ENCODE results near the gene SLC27A1. TPM values are rescaled to one million over a fixed set of nuclear protein-coding genes. Genes with fewer than 3 reads are reported as not detected.

SLC27A1 gene
- total and polyA plus RNA-seq, 9 of the 15 experiments (the other 6 are each of a cell fraction or from before 2014, with no cell fraction given) = 0.06 to 3.0 (median 1.1) TPM

- Histone ChIP-seq H3K9me3 (replicated peaks; ENCODE audit: control insufficient read depth, insufficient read depth, low read depth, low read length) (no peaks in the 10 kb centered on the region), H3K9ac (ENCODE audit: insufficient read depth in 1 of 2, low read depth in 2 of 2, low read length in 2 of 2) (peak overlapping the region; percentile 97 to 98), H3K36me3 (ENCODE audit: control insufficient read depth, insufficient read depth, low read length) (peaks cover 7% of the 10 kb centered on the region; the same call in 2 of the 3 replicates), H2AFZ (ENCODE audit: low read depth, low read length) (peak overlapping the region; percentile 91), H4K20me1 (replicated peaks; ENCODE audit: control insufficient read depth, insufficient read depth, low read length) (no peaks in the 10 kb centered on the region; the same call in 1 of the 2 replicates), H3K4me3 (peak overlapping the region; percentile 83), H3K4me1 (replicated peaks in 1 of 2; ENCODE audit: control insufficient read depth in 2 of 2, insufficient read depth in 2 of 2, low read length in 2 of 2) (peaks cover 22 to 44% of the 10 kb centered on the region in 2 experiments), H3K27ac (ENCODE audit: extremely low read depth, low read depth, low read length) (peak overlapping the region; percentile 97), H3K9me1 (ENCODE audit: control insufficient read depth, insufficient read depth, low read length) (no peaks in the 10 kb centered on the region), H3K79me2 (ENCODE audit: control insufficient read depth, insufficient read depth, low read length) (peaks cover 51% of the 10 kb centered on the region), H3K27me3 (ENCODE audit: control insufficient read depth in 2 of 2, insufficient read depth in 2 of 2, low read length in 2 of 2) (no peaks in the 10 kb centered on the region), H3K4me2 (ENCODE audit: insufficient read depth, low read length) (peak overlapping the region; percentile 97)
- DNase-seq (ENCODE audit: extremely low read depth in 1 of 4, low spot score in 3 of 4) (peak in 1 of 4 experiments; percentile 31), FAIRE-seq (no peak), ATAC-seq (peak; percentile 13)
- intact Hi-C loops (cut with micrococcal nuclease) = no loop called here
- 9% methylated on average over 13 of the region's 13 CpGs for WGBS (ENCODE audit: insufficient coverage, low coverage, missing lambda C conversion rate)
- no TSS peak for BruUV-seq (replicated peaks)
- ChIA-PET POLR2A (interaction anchor here (1.0 to 4.2 kb wide), 2 partner anchors 13 to 349 kb away, joined by 5 to 25 read pairs; partner anchors contain the start of gene RPL18A), CTCF (ENCODE audit: low intra/inter-chr PET ratio) (interaction anchor here (0.7 kb wide), 1 partner anchor 57 kb away, joined by 3 read pairs; no protein-coding TSS in a partner anchor)
- in situ Hi-C loops (cut with MboI) = no loop called here
- TF ChIP-seq SPI1 (IDR thresholded peaks at IDR 0.05; ENCODE audit: borderline replicate concordance, low read depth, low read length) = no peak
- no peak for TF ChIP-seq GTF2A2 (tag; IDR thresholded peaks at IDR 0.05)
- TF ChIP-seq ETV5 (CRISPR knock-in tag; IDR thresholded peaks at IDR 0.05; ENCODE audit: low read depth) = no peak
- peak; percentile 90 for TF ChIP-seq ZNF121 (CRISPR knock-in tag; conservative IDR thresholded peaks at IDR 0.05)
- no peak for TF ChIP-seq FOXA3 (CRISPR knock-in tag; conservative IDR thresholded peaks at IDR 0.05 in 1 of 2, IDR thresholded peaks at IDR 0.05 in 1 of 2)
- no peak for TF ChIP-seq ZNF324 (CRISPR knock-in tag; IDR thresholded peaks at IDR 0.05)
- TF ChIP-seq, protein P1, sequence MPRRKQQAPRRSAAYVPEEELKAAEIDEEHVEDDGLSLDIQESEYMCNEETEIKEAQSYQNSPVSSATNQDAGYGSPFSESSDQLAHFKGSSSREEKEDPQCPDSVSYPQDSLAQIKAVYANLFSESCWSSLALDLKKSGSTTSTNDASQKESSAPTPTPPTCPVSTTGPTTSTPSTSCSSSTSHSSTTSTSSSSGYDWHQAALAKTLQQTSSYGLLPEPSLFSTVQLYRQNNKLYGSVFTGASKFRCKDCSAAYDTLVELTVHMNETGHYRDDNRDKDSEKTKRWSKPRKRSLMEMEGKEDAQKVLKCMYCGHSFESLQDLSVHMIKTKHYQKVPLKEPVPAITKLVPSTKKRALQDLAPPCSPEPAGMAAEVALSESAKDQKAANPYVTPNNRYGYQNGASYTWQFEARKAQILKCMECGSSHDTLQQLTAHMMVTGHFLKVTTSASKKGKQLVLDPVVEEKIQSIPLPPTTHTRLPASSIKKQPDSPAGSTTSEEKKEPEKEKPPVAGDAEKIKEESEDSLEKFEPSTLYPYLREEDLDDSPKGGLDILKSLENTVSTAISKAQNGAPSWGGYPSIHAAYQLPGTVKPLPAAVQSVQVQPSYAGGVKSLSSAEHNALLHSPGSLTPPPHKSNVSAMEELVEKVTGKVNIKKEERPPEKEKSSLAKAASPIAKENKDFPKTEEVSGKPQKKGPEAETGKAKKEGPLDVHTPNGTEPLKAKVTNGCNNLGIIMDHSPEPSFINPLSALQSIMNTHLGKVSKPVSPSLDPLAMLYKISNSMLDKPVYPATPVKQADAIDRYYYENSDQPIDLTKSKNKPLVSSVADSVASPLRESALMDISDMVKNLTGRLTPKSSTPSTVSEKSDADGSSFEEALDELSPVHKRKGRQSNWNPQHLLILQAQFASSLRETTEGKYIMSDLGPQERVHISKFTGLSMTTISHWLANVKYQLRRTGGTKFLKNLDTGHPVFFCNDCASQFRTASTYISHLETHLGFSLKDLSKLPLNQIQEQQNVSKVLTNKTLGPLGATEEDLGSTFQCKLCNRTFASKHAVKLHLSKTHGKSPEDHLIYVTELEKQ (CRISPR knock-in tag; IDR thresholded peaks at IDR 0.05) = no peak
- no peak for TF ChIP-seq MEF2D (tag; conservative IDR thresholded peaks at IDR 0.05; ENCODE audit: low read depth)
- TF ChIP-seq RREB1 (CRISPR knock-in tag; IDR thresholded peaks at IDR 0.05) = no peak
- TF ChIP-seq YBX1 (IDR thresholded peaks at IDR 0.05) = no peak
- no peak for TF ChIP-seq CEBPB (tag; IDR thresholded peaks at IDR 0.05)
- TF ChIP-seq MTF1 (CRISPR knock-in tag; IDR thresholded peaks at IDR 0.05; ENCODE audit: borderline replicate concordance) = no peak
Observed at GRCh38 chr19:17510220-17510993, 40.1 kb downstream of the SLC27A1 start.
